ENCODE results near the gene PCDHB7.
"Not testable (repeated sequence)": the region's sequence is repeated elsewhere in the genome, so short reads cannot be mapped to it uniquely, and the experiment has no call there.

Gene PCDHB7

GRCh38 chr5:141224844-141225243 is 52.4 kb downstream of the PCDHB7 start:
- DNase-seq (ENCODE audit: low read depth, low spot score) = not testable (repeated sequence)

DNA sequence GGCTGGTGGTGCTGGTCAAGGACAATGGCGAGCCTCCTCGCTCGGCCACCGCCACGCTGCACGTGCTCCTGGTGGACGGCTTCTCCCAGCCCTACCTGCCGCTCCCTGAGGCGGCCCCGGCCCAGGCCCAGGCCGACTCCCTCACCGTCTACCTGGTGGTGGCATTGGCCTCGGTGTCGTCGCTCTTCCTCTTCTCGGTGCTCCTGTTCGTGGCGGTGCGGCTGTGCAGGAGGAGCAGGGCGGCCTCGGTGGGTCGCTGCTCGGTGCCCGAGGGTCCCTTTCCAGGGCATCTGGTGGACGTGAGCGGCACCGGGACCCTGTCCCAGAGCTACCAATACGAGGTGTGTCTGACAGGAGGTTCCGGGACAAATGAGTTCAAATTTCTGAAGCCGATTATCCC is 53.0 kb downstream of the PCDHB7 start:
- DNase-seq (ENCODE audit: low read depth, low spot score) = not testable (repeated sequence)

All from iPS DF 19.7 (cell line).